RPMI7951 (cell line): ENCODE data around the gene FKBP2. TPM values are rescaled to one million over a fixed set of nuclear protein-coding genes. Genes with fewer than 3 reads are reported as not detected.

Experiments
- DNase-seq: peaks from one replicate; pipeline ENCODE4 v3.0.0-alpha.2; 2012; ENCODE audit warnings: low read depth
- total RNA-seq: library from RNA; depleted of rRNA; stranded (reverse); fragments of >200 nt; shearing (Covaris generic); gene quantifications from 2 replicates; pipeline ENCODE4 v1.2.3, GENCODE V29; 2014

FKBP2 gene
- total RNA-seq, 1 experiment from 2014 or later: 76.3 TPM

DNA sequence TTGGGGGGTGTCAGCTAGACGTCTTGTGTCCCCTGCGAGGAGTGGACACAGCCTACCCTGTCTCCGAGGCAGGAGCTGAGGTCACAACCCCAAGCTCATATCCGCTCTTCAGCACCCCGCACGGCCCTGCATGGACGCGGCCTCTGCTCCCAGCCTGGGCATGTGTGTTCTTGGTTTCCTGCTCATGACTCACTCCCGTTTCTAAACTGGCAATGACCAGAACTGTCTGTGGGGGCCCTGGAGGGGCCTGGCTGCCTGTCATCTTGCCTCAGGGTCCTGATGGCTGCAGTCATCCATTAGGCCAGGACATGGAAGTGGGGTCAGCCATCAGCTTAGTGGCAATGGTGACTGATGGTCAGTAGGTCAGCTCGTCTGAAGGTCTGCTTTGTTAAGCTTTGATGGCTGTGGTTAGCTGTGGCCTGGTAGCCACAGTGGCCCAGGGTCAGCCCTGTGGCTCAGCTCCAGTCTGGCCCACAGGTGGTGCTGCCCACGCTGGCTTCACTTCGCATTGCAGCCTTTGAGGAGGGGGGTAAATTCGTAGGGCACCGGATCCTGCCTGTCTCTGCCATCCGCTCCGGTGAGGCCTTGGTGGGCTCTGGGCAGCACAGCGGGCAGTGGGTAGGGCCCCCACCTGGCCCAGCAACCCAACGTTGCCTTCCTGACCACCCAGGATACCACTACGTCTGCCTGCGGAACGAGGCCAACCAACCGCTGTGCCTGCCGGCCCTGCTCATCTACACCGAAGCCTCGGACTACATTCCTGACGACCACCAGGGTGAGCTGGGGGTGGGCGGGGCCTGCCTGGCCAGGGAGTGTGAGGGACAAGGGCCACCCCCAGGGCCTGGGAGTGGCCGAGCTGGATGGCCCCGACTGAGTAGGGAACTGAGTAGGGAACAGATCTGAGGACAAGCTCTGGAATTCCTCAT, 22.4 kb downstream of the FKBP2 start:
- peak; percentile 99 for DNase-seq

- no peak for DNase-seq
These were observed 23.0 kb downstream of the FKBP2 start for GRCh38 chr11:64263947-64264317.

DNA sequence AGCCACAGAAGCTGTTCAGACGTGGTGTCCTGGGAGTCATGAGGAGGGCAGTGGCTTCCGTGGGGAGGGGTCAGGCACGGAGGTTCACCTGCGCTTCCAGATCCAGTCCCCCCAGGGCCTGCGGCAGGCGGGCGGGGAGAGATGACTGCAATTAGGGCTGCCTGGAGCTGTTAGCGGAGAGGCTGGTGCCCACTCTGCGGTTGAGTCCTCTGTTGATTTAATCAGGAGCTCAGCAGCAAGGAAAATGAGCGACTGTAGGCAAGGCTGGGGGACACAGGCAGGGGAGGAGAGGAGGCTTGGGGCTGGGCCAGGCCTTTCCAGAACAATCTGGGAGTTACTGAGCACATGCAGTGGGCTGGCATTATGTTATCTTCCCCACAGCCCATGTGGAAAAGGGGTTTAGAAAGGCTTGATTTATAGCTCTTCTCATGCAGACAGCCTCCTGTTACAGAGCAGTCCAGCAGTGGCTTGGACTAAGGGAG, 23.5 kb downstream of the FKBP2 start:
- DNase-seq: no peak

GRCh38 chr11:64265176-64266160, 24.6 kb downstream of the FKBP2 start:
- DNase-seq: no peak

DNA sequence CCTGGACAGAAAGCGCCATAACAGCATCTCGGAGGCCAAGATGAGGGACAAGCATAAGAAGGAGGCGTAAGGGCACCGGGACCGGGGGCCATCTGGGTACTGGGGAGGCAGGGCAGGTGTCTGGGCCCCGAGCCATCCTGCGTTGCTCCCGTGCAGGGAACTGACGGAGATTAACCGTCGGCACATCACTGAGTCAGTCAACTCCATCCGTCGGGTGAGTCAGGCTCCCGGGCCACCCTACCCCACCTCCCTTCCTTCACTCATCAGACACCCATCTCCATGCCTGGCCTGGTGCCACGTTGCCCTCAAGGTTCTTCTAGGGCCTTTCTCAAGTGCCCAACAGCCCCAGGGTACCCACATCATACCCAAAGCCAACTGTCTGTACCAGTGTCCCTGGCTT, 25.4 kb downstream of the FKBP2 start:
- peak; percentile 84 for DNase-seq

DNA sequence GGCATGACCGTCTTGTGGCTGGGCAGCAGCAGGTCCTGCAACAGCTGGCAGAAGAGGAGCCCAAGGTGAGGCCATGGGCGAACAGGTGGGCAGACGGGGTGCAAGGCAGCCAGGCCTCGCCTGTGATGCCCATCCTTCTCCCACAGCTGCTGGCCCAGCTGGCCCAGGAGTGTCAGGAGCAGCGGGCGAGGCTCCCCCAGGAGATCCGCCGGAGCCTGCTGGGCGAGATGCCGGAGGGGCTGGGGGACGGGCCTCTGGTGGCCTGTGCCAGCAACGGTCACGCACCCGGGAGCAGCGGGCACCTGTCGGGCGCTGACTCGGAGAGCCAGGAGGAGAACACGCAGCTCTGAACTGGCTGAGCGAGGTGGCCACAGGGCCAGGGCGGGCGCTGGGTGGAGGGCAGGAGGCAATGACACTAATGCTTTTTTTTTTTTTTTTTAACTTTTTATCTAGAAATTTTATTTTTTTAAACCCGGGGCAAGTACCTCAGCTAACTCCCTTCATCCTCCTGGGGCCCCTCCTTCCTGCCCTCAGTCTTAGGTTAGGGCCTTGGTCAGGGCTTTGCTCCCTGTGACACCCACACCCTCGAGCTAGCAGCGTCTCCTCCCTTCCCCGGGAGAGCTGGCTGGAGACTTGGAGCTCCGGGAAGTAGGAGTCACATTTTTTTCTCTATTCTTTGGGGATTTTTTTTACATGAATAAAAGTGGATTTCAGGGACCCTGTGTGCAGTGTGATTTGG, 26.5 kb downstream of the FKBP2 start:
- peak; percentile 47 for DNase-seq

DNA sequence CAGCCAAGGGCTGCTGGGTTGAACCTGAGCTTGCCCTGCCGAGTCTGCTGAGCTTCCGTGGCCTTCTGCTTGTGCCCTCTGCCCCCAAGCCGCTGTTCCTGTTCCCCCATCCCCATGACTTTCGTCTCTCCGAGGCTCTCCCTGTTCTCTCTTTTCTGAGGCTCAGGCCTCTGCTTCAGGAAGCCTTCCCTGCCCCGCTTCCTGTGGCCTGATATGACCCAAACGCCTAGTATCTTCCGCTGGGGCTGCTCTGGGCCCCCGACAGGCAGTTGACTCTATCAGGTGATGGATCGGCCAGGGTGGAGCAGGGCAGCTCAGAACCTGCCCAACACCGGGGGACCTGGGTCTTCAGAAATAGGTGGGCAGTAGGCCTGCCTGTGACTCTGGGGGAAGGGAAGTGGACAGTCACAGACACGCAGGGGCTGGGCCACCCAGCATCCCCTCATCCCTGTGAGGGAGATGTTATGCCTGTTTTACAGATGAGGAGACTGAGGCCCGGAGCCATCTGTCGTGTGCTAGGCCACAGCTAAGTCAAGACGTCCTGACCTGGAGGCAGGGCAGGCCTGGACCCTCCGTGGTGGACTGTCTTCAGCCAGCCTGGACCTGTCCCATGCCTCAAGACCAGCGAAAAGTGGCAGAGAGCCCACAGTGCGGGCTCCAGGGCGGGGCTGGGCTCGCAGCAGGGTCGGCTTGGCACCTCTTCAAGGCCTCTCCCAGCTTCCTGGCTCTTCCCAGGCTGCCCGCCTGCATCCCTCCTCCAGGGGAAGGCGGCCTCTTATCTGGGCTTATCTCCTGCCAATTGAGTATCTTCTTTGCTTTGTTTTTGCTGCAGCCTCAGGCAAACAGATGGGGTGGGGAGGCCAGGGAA, 27.4 kb downstream of the FKBP2 start:
- DNase-seq: peak; percentile 98

DNA sequence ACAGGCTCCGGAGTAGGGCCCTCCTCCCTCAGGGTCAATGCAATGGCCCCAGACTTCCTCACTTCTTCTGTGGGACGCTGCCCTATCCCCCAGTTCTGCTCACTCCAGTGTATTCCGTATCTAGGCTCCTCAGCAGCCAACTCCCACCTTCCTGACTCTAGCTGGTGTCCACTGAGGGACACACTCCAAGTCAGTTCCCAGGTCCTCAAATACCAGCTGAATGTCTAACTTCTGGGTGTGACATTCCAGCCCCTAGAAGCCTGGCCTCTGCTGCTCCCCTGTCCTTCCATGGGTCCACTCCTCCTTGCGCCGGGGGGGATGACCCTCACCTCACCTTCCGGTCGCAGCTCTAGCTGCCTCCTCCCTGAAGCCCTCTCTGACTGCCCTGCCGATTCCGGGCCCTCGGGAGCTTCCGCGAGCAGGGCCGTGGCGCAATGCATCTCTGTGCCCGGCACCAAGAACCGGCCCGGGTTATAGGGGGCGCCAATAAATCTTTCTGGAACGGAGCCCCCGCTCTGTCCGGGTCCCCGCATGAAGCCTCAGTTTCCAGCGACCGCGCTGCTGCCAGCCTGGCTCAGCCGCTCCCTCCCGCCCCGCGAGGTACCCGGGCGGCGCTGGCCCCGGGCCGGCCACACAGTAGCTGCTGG, 28.1 kb downstream of the FKBP2 start:
- no peak for DNase-seq

DNA sequence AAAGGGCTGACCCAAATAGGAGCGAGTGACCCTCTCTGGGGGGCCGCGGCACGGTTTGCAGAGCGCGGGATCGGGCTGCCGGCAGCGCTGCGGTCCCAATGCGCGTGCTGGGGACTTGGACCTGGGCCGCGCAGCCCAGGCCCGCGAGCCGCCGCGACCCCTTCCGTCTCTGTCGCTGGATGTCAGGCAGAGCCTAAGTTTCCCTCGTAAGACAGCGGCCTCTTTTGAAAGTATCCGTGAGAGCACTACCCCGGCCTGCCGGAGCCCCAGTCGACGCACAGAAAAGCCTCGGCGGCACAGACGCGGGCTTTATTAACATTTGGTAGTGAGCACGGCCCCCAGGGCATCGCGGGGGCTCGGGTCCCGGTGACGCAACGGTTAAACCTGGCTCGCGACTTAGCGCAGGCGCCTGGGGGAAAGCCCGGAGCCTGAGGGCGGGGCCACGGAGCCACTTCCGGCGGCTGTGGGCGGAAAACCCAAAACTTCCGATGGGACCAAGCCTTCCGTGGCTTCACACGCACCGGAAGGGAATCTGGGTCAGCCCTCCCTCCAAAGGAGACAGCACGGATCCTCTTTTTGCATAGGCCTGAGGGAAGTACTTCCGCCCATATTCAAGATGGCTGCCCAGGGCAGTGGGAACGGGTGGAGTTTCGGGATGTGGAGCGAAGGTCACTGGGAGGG, 28.8 kb downstream of the FKBP2 start:
- DNase-seq: peak; percentile 100

- no peak for DNase-seq
These were observed 34.3 kb downstream of the FKBP2 start for GRCh38 chr11:64275031-64275800.

GRCh38 chr11:64275841-64276240, 34.9 kb downstream of the FKBP2 start:
- no peak for DNase-seq

GRCh38 chr11:64276653-64277431, 35.9 kb downstream of the FKBP2 start:
- peak; percentile 87 for DNase-seq

DNA sequence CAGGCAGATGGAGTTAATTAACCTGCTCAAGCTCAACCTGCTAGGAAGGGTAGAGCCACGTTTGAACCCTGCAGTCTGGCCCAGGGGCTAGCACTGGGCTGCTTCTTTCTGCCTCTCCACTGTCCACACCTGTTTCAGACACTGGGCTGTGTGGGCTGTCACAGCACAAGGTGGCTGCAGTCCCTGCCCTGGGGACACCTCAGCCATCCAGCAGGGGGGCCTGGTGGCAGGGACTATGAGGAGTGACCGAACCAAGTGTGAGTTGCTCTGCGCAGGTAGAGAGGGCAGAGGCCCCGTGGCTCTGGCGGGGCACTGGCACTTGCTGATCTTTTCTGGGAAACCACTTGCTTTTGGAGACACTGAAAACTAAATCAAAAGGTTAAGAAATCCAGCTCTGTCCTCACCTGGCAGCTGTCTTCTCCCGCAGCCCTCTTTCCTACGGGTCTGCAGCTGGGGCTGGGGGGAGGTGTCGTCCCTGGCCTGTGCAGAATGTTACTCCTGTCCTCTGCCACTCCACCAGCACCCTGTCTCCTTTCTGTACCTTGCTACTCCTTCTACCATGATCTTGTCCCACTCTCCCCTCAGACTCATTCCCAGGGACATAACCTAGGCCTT, 37.8 kb downstream of the FKBP2 start:
- DNase-seq: no peak

DNA sequence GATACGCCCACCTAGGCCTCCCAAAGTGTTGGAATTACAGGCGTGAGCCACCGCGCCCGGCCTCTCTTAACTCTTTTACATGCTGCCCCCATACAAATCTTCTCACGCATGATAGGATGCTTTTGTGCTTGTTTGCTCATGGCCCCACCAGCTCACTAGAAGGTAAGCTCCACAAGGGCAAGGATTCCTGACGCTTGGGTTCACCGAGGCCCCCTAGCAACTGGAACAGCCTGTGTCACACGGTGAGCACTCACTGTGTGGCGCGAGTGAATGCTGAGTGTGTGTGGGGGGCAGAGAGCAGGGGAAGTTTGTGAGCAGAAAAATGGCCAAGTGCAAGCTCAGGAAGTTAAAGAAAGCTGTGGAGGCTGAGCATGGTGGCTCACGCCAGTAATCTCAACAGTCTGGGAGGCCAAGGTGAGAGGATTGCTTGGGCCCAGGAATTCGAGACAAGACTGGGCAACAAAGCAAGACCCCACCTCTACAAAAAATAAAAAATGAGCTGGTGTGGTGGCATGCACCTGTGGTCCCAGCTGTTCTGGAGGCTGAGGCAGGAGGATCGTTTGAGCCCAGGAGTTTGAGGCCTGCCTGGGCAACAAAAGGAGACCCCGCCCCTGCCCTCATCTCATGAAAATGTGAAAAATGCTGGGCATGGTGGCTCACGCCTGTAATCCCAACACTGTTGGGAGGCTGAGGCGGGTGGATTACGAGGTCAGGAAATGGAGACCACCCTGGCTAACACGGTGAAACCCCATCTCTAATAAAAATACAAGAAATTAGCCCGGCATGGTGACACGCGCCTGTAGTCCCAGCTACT, 41.3 kb downstream of the FKBP2 start:
- DNase-seq: no peak

- DNase-seq: no peak
These were observed 42.2 kb downstream of the FKBP2 start for GRCh38 chr11:64283092-64283491.
